HepG2 (cell line): ENCODE measurements around the gene TCOF1. TPM values are rescaled to one million over a fixed set of nuclear protein-coding genes. Genes with fewer than 3 reads are reported as not detected.

Source experiments
- BRD4 ChIP-seq: sonication (generic); formaldehyde crosslinking; IDR thresholded peaks from 2 replicates; pipeline ENCODE4 v1.4.0; 2020; ENCODE audit warnings: missing genetic modification reagents
- EP300 ChIP-seq, 3 experiments: sonication (generic) in 1 of 3; formaldehyde crosslinking in 1 of 3; IDR thresholded peaks; 2 replicates each; pipeline versions ENCODE4 v1.5.1 to v1.6.1; 2011 to 2020; ENCODE audit warnings: low read depth in 2 of 3, low read length in 2 of 3, borderline replicate concordance in 1 of 3, improper control_type of control experiment in 1 of 3, mild to moderate bottlenecking in 1 of 3, missing genetic modification reagents in 1 of 3, moderate library complexity in 1 of 3
- FOXJ3 ChIP-seq: sonication (generic); formaldehyde crosslinking; IDR thresholded peaks from 2 replicates; pipeline ENCODE4 v1.4.0; 2020; ENCODE audit warnings: missing genetic modification reagents, mild to moderate bottlenecking, borderline replicate concordance
- GPN1 ChIP-seq: sonication (generic); formaldehyde crosslinking; IDR thresholded peaks from 2 replicates; pipeline ENCODE4 v1.5.1; 2020; ENCODE audit warnings: missing genetic modification reagents, borderline replicate concordance
- ISX ChIP-seq: sonication (generic); formaldehyde crosslinking; conservative IDR thresholded peaks from 2 replicates; pipeline ENCODE4 v1.5.0; 2020; ENCODE audit warnings: missing genetic modification reagents
- KLF11 ChIP-seq: IDR thresholded peaks from 2 replicates; pipeline ENCODE4 v1.6.1; 2016; ENCODE audit warnings: missing compliant biosample characterization
- NFIB ChIP-seq: sonication (generic); formaldehyde crosslinking; IDR thresholded peaks from 2 replicates; pipeline ENCODE4 v1.9.0; 2021; ENCODE audit warnings: missing genetic modification reagents, mild to moderate bottlenecking, borderline replicate concordance
- POLR2AphosphoS5 ChIP-seq: IDR thresholded peaks from 2 replicates; pipeline ENCODE4 v1.6.1; 2012; ENCODE audit warnings: low read depth, low read length
- SYNCRIP ChIP-seq: fragments of 200-400 bp; formaldehyde crosslinking; IDR thresholded peaks from 2 replicates; pipeline ENCODE4 v1.6.1; 2018; ENCODE audit warnings: mild to moderate bottlenecking, low read depth, low read length; ENCODE audit not compliant: insufficient read depth
- TEAD3 ChIP-seq: optimal IDR thresholded peaks from 2 replicates; pipeline ENCODE3; 2016; ENCODE audit warnings: borderline replicate concordance
- U2AF1 ChIP-seq: fragments of 200-400 bp; formaldehyde crosslinking; optimal IDR thresholded peaks from 2 replicates; pipeline ENCODE3; 2017; ENCODE audit warnings: mild to moderate bottlenecking, low read depth, low read length
- ZFP41 ChIP-seq: sonication (generic); formaldehyde crosslinking; IDR thresholded peaks from 2 replicates; pipeline ENCODE4 v1.4.0; 2020; ENCODE audit warnings: mild to moderate bottlenecking, missing genetic modification reagents, borderline replicate concordance
- ZNF766 ChIP-seq: sonication (generic); formaldehyde crosslinking; IDR thresholded peaks from 2 replicates; pipeline ENCODE4 v1.5.0; 2020; ENCODE audit warnings: missing genetic modification reagents, borderline replicate concordance
- polyA plus RNA-seq, 8 experiments: library from polyadenylated mRNA; depleted of rRNA in 3 of 8; stranded (reverse) in 7 of 8; unstranded in 1 of 8; fragments of >200 nt; fragmentation: Illumina TruSeq in 4 of 8; extraction: Trizol in 4 of 8; gene quantifications; 2 replicates each; pipeline versions ENCODE4 v1.2.1 to v1.2.3, GENCODE V29; 2011 to 2016; ENCODE audit warnings: low read depth in 4 of 8, missing spikeins in 1 of 8, mixed read lengths in 1 of 8; ENCODE audit not compliant: insufficient read depth in 1 of 8
- total RNA-seq, 5 experiments: library from RNA; depleted of rRNA; stranded (reverse); fragments of >200 nt; fragmentation: Illumina TruSeq; extraction: Trizol; gene quantifications; 2 replicates each; pipeline ENCODE4 v1.2.3, GENCODE V29; 2016; ENCODE audit warnings: low read depth in 1 of 5
- TF ChIP-seq, protein P1 (sequence below): sonication (generic); formaldehyde crosslinking; IDR thresholded peaks from 2 replicates; pipeline ENCODE4 v1.9.0; 2021; ENCODE audit warnings: mild to moderate bottlenecking, missing genetic modification reagents
- TF ChIP-seq, protein P2 (sequence below): IDR thresholded peaks from 2 replicates; pipeline ENCODE4 v1.6.1; 2016; ENCODE audit warnings: missing biosample characterization, missing genetic modification reagents, low read depth
- TF ChIP-seq, protein P3 (sequence below): sonication (generic); formaldehyde crosslinking; IDR thresholded peaks from 2 replicates; pipeline ENCODE4 v1.5.1; 2020; ENCODE audit warnings: missing genetic modification reagents, mild to moderate bottlenecking, borderline replicate concordance
- TF ChIP-seq, protein P4 (sequence below): sonication (generic); formaldehyde crosslinking; IDR thresholded peaks from 2 replicates; pipeline ENCODE4 v1.5.0; 2020; ENCODE audit warnings: missing genetic modification reagents, mild to moderate bottlenecking, borderline replicate concordance

Gene TCOF1
- total and polyA plus RNA-seq, 2 of the 13 experiments (the other 11 are each of a cell fraction or from before 2014, with no cell fraction given): 10.1 to 41.6 TPM

- TF ChIP-seq ZNF766 (no peak), EP300 (IDR thresholded peaks at IDR 0.05; ENCODE audit: low read depth in 2 of 2, low read length in 2 of 2) (no peak), EP300 (CRISPR knock-in tag; IDR thresholded peaks at IDR 0.05; ENCODE audit: borderline replicate concordance) (no peak), U2AF1 (no peak), FOXJ3 (CRISPR knock-in tag) (no peak), BRD4 (CRISPR knock-in tag) (no peak), KLF11 (CRISPR knock-in tag) (no peak), SYNCRIP (no peak), GPN1 (CRISPR knock-in tag) (no peak), POLR2AphosphoS5 (peak; percentile 78), TEAD3 (peak; percentile 10), NFIB (CRISPR knock-in tag) (no peak), ZFP41 (CRISPR knock-in tag) (no peak; the same call in 1 of the 2 replicates), ISX (CRISPR knock-in tag) (no peak)
- TF ChIP-seq, protein P1, sequence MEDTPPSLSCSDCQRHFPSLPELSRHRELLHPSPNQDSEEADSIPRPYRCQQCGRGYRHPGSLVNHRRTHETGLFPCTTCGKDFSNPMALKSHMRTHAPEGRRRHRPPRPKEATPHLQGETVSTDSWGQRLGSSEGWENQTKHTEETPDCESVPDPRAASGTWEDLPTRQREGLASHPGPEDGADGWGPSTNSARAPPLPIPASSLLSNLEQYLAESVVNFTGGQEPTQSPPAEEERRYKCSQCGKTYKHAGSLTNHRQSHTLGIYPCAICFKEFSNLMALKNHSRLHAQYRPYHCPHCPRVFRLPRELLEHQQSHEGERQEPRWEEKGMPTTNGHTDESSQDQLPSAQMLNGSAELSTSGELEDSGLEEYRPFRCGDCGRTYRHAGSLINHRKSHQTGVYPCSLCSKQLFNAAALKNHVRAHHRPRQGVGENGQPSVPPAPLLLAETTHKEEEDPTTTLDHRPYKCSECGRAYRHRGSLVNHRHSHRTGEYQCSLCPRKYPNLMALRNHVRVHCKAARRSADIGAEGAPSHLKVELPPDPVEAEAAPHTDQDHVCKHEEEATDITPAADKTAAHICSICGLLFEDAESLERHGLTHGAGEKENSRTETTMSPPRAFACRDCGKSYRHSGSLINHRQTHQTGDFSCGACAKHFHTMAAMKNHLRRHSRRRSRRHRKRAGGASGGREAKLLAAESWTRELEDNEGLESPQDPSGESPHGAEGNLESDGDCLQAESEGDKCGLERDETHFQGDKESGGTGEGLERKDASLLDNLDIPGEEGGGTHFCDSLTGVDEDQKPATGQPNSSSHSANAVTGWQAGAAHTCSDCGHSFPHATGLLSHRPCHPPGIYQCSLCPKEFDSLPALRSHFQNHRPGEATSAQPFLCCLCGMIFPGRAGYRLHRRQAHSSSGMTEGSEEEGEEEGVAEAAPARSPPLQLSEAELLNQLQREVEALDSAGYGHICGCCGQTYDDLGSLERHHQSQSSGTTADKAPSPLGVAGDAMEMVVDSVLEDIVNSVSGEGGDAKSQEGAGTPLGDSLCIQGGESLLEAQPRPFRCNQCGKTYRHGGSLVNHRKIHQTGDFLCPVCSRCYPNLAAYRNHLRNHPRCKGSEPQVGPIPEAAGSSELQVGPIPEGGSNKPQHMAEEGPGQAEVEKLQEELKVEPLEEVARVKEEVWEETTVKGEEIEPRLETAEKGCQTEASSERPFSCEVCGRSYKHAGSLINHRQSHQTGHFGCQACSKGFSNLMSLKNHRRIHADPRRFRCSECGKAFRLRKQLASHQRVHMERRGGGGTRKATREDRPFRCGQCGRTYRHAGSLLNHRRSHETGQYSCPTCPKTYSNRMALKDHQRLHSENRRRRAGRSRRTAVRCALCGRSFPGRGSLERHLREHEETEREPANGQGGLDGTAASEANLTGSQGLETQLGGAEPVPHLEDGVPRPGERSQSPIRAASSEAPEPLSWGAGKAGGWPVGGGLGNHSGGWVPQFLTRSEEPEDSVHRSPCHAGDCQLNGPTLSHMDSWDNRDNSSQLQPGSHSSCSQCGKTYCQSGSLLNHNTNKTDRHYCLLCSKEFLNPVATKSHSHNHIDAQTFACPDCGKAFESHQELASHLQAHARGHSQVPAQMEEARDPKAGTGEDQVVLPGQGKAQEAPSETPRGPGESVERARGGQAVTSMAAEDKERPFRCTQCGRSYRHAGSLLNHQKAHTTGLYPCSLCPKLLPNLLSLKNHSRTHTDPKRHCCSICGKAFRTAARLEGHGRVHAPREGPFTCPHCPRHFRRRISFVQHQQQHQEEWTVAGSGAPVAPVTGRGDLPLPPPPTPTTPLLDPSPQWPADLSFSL (CRISPR knock-in tag): no peak
- TF ChIP-seq, protein P2, sequence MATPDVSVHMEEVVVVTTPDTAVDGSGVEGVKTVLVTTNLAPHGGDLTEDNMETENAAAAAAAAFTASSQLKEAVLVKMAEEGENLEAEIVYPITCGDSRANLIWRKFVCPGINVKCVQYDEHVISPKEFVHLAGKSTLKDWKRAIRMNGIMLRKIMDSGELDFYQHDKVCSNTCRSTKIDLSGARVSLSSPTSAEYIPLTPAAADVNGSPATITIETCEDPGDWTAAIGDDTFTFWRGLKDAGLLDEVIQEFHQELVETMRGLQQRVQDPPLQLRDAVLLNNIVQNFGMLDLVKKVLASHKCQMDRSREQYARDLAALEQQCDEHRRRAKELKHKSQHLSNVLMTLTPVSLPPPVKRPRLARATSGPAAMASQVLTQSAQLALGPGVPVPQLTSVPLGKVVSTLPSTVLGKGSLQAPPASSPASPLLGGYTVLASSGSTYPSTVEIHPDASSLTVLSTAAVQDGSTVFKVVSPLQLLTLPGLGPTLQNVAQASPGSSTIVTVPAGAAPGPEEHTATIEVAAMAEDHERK (CRISPR knock-in tag): no peak
- TF ChIP-seq, protein P3, sequence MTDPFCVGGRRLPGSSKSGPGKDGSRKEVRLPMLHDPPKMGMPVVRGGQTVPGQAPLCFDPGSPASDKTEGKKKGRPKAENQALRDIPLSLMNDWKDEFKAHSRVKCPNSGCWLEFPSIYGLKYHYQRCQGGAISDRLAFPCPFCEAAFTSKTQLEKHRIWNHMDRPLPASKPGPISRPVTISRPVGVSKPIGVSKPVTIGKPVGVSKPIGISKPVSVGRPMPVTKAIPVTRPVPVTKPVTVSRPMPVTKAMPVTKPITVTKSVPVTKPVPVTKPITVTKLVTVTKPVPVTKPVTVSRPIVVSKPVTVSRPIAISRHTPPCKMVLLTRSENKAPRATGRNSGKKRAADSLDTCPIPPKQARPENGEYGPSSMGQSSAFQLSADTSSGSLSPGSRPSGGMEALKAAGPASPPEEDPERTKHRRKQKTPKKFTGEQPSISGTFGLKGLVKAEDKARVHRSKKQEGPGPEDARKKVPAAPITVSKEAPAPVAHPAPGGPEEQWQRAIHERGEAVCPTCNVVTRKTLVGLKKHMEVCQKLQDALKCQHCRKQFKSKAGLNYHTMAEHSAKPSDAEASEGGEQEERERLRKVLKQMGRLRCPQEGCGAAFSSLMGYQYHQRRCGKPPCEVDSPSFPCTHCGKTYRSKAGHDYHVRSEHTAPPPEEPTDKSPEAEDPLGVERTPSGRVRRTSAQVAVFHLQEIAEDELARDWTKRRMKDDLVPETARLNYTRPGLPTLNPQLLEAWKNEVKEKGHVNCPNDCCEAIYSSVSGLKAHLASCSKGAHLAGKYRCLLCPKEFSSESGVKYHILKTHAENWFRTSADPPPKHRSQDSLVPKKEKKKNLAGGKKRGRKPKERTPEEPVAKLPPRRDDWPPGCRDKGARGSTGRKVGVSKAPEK (CRISPR knock-in tag): no peak
- TF ChIP-seq, protein P4, sequence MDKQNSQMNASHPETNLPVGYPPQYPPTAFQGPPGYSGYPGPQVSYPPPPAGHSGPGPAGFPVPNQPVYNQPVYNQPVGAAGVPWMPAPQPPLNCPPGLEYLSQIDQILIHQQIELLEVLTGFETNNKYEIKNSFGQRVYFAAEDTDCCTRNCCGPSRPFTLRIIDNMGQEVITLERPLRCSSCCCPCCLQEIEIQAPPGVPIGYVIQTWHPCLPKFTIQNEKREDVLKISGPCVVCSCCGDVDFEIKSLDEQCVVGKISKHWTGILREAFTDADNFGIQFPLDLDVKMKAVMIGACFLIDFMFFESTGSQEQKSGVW: no peak
Observed at GRCh38 chr5:150428106-150428876, 70.8 kb downstream of the TCOF1 start (continued).
